ENCODE measurements around the gene UBQLN4.

DNA sequence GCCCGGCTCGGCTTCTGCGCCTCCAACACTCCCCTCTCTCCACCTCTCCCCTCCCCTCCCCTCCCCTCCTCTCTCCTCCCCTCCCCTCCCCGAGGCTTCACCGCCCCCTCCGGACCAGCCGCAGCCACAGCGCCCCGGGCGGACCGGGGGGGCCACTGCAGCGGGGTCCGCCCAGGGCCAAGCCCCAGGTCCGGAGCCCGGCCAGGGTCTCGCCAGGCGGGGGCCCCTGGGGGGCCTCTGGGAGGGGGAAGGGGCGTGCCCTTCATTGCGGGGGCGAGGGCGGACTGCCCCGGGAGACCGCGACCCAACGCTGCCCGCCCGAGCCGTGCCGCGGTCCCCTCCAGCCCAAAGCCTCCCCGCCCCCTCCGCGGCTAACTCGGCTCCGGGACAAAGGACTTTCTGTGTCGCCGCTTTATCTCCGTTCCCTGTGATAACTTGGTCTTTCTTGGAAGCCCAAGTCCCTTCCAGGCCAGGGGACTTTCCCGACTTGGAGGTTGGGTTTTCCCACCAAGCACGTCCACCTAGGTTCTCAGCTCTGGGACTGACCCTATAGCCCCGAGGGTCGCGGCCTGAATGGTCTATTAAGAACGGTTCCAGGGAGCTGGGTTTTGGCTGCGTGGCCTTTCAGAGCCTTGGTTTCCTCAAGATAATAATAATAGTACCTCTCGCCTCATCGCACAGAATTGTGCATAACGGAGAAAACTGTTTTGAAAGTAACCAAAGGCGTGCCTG lies at the start of gene UBQLN4:
- no peak for TF ChIP-seq FOXA1 (IDR thresholded peaks at IDR 0.05; ENCODE audit: borderline replicate concordance)
- TF ChIP-seq ZNF695 (CRISPR knock-in tag; IDR thresholded peaks at IDR 0.05), result no peak
- TF ChIP-seq, protein P1, sequence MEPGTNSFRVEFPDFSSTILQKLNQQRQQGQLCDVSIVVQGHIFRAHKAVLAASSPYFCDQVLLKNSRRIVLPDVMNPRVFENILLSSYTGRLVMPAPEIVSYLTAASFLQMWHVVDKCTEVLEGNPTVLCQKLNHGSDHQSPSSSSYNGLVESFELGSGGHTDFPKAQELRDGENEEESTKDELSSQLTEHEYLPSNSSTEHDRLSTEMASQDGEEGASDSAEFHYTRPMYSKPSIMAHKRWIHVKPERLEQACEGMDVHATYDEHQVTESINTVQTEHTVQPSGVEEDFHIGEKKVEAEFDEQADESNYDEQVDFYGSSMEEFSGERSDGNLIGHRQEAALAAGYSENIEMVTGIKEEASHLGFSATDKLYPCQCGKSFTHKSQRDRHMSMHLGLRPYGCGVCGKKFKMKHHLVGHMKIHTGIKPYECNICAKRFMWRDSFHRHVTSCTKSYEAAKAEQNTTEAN (CRISPR knock-in tag; IDR thresholded peaks at IDR 0.05), result no peak
- TF ChIP-seq, protein P2, sequence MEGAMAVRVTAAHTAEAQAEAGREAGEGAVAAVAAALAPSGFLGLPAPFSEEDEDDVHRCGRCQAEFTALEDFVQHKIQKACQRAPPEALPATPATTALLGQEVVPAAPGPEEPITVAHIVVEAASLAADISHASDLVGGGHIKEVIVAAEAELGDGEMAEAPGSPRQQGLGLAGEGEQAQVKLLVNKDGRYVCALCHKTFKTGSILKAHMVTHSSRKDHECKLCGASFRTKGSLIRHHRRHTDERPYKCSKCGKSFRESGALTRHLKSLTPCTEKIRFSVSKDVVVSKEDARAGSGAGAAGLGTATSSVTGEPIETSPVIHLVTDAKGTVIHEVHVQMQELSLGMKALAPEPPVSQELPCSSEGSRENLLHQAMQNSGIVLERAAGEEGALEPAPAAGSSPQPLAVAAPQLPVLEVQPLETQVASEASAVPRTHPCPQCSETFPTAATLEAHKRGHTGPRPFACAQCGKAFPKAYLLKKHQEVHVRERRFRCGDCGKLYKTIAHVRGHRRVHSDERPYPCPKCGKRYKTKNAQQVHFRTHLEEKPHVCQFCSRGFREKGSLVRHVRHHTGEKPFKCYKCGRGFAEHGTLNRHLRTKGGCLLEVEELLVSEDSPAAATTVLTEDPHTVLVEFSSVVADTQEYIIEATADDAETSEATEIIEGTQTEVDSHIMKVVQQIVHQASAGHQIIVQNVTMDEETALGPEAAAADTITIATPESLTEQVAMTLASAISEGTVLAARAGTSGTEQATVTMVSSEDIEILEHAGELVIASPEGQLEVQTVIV (CRISPR knock-in tag; IDR thresholded peaks at IDR 0.05; ENCODE audit: borderline replicate concordance), result no peak
